HG02840 (cell line): ENCODE results near the gene DYNLT1.
"Not testable (repeated sequence)": the region's sequence is repeated elsewhere in the genome, so short reads cannot be mapped to it uniquely, and the experiment has no call there.

Experiments used
- ATAC-seq: cut with Tn5 transposase; IDR thresholded peaks from one replicate; pipeline ENCODE4 v1.9.1; 2021; ENCODE audit warnings: mild to moderate bottlenecking, moderate library complexity, moderate number of reproducible peaks; ENCODE audit not compliant: unreplicated experiment, low FRiP score

The DYNLT1 gene

DNA sequence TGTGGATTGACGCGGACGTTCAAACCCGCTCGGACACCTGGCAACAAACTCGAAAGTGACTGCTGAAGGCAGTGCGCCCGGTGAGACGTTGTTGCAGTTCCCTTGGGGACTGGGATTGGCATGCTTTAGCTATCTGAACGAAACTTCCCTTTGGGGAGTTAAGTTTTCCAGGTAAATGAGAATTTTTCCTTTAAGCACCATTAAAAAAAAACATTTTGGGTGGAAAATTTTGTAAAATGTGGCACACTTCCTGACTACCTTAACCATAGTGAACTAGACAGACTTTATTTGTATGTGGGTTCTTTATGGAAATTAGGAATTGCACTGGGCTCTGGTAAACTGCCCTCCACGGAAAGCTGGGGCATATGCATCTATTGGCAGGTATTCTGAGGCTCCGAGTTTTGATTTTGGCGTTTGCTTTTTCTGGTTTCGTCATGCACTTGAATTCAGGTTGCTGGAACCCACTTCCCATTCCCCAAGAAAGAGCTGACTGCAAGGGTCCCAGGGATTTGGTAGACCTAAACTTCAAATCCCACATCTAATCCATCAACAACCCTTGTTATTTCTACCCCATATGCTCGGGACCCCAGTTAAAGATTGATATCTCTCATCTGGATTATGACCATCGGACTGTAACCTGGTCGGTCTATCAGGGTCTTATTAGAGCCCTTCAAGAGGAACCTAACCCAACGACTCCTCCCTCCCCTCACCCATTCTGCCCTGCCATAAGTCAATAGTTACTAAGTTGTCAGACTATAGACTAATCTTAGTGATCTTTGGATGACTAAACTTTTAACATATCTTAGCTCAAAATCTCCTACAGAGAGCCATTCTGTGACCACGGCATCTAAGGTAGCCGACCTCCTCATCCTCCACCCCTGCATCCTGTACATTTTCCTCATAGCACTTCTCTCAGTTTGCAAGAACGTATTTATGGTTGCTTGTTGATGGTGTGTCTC, 800 bp upstream of the DYNLT1 start:
- ATAC-seq, result no peak

DNA sequence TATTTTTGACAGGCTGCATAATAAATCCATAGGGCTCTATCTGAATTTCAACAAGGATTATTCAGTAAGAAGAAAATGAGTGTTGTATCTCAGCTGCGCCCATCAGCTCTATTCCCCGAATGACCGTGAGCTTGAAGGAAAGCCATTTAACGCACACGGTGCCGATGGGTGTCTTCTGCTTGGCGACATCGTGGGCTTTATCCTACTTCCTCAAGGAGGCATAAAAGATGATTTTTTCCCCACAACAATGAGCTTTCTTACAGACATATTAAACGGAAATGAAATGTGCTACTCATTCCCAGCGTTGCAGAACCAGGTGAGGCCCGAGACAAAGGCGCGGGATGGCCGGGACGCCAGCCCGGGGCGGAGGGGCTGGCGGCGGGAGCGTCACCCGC, 710 bp downstream of the DYNLT1 start:
- no peak for ATAC-seq

DNA sequence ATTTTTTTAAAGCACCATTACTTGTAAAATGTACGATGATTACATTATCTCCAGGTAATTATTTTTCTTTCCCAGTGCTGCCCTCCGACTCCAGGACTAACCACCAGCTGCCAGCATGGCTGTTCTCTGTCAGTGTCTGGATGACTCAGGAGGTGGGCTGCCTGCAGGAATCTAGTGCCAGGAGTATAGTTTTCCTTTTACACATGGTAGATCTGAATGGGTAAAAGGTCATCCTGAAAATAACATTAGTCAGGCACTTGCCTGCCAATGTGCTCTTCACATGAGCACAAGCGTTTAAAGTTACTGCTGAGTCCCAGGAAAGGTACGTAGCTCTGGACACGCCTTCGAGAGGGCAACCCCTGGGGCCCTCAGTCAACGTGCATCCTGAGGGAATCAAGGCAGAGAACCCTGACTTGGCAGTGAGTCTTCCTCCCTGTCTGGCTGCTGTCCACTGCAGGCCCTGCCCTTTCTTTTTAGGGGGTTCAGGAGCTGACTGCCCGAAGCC, 2.4 kb downstream of the DYNLT1 start:
- no peak for ATAC-seq

DNA sequence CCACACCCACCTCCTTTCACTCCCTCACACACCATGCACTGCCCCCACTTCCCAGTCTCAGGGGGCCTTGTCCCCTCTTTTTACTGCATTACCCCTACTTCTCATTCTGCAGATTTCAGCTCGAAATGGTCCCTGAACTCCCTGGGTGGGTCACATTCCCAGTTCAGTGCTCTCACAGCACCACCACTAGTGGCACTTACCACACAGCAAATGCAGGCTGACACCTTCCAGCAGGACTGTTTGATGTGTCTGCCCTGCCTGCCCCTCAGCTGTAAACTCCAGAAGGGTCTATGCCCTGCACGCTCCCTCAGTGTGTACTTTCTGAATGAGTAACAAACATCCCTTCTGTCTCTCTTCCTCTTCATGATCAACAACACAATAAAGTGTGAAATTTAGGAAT, 4.0 kb downstream of the DYNLT1 start:
- ATAC-seq, result no peak

DNA sequence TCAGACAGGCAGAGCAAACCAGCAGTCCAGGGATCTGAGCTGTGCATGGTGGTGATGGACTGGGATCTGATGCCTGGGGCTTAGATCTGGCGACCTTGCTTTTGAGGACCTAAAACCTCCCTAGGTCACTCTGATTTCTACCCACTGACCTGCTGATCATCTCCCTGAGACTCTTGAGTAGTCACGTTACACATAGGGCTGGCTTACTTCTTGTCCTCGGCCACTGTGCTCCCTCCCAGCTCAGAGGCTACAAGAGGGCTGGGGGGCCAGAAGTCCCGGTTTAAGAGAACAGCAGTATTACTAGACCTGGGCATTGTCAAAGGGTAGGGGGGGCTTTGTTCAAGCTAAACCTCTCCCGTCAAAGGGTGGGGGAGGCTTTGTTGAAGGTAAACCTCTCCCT, 5.5 kb downstream of the DYNLT1 start:
- no peak for ATAC-seq

DNA sequence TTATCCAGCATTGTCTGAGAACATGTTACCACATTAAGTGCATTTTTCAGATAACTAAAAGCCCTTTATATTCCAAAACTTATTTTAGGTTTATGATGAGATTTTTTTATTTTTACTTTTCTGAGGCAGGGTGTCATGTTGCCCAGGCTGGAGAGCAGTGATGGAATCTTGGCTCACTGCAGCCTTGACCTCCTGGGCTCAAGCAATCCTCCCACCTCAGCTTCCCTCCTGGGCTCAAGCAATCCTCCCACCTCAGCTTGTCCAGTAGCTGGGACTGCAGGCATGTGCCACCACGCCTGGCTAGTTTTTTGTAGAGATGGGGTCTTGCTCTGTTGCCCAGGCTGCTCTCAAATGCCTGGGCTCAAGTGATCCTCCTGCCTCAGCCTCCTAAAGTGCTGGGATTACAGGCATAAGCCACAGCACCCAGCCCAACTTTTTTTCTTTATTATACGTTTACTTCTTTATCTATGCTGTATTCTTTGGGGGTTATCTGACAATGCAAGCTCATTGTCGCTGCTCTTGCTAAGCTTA, 6.2 kb downstream of the DYNLT1 start:
- no peak for ATAC-seq

DNA sequence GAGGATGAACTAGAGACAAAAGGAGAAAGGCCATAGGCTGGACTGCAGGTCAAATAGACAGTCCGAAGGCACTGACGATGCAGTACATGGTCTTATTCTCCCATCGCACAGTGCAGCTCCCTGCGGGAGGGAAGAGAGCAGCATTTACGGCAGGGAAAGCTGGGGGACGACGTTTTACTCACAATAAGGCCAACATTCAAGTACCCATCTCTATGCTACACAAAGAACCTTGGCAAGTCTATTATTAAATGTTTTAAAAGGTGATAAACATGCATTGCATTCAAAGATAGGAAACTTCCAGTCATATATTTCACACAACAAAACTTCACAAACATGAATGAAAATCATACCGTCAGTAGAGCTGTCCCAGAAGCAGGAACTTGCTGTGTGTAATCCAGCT, 7.8 kb downstream of the DYNLT1 start:
- no peak for ATAC-seq

DNA sequence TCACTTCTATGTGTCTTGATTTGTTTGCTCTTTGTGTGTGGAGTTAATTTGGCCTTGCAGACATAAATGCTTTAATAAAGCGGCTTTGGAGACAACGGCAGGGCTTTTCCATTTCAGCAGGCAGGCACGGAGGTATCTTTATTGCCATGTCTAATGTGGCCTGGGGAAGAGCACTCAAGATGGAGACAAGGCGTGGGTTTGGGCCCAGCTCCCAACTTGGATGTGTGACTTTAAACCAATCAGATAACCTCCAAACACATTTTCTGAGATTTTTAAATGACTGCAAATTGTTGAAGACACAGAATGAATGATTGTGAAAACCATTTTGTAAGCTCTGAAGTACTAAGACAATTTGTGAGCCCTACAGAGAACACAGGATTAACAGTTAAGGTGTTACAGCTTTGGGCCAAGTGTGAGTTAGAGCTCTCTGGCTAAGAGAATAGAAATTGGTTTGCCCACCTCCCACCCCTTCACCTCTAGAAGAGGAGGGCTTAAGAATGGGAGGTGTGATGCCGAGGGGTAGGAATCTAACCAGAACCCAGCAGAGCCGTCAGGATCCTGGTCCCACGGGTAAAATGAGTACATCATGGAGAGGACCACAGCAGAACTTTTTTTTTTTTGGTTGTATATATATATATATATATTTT, 9.0 kb downstream of the DYNLT1 start:
- no peak for ATAC-seq

DNA sequence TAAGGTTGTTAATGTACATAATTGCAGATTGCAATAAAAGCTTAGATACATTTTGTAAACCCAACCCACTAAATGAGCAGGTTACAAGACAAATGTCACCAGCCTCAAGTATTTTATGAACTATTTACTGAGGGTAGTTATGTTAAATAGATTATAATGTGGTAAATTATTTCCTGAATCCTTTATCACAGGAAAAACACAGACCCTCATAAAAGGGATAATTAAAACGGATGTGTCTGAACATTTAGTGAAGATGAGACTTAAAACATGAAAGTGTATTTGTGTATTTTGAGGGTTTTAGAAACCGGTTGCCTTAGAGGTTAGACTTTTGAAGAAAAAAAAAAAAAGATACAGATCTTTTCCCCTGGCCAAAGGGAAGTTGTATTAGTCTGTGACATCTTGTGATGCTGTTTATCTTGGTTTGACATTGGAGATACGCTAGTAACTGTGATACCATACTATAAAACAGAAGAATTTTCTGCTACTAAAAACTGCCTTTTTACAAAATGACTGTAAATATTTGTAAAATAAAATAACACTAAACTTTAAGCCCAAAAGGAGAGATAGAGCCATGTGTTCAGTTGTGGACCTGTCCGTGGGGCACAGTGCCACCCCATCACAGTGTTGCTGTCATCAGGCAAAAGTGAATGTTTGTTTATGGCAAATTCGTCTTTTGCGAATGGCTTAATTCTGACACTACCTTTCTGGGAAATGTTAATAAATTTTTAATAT, 9.7 kb downstream of the DYNLT1 start:
- no peak for ATAC-seq

DNA sequence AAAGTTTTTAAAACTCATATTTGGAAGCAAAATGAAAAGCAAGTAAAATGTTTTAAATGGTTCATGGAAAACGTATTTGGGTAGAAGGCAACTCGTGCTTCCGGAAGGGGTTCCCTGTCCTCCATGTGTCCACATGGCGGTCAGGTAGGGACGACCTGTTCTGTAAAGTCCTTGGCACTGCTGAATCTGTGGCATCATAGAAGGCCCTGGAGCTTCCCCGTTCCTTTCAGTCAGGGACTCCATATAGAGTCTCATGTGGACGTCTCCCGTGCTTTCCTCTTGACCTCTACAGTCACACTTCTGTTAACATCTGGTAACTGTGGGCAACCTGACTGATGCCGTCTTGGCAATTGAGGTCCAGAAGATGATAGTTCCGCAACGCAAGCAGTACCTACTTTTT, 11.4 kb downstream of the DYNLT1 start:
- no peak for ATAC-seq

DNA sequence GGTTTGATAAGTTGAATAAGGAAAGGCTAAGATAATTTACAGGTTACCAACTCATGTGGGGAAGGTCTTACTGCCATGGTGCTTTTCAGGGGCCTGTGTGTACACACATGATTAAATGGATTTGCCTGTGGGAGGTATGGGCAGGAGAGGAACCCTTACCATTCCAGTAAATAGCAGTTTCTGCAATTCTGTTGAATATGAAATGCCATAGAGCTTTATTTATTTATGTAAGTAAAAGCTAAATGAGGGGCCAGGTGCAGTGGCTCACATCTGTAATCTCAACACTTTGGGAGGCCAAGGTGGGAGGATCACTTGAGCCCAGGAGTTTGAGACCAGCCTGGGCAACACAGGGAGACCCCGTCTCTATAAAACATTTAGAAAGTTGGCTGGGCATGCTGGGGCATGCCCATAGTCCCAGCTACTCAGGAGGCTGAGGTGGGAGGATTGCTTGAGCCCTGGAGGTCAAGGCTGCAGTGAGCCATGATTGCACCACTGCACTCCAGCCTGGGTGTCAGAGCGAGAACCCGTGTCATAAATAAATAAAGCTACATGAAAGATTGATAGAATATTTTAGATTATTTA, 11.9 kb downstream of the DYNLT1 start:
- not testable (repeated sequence) for ATAC-seq

DNA sequence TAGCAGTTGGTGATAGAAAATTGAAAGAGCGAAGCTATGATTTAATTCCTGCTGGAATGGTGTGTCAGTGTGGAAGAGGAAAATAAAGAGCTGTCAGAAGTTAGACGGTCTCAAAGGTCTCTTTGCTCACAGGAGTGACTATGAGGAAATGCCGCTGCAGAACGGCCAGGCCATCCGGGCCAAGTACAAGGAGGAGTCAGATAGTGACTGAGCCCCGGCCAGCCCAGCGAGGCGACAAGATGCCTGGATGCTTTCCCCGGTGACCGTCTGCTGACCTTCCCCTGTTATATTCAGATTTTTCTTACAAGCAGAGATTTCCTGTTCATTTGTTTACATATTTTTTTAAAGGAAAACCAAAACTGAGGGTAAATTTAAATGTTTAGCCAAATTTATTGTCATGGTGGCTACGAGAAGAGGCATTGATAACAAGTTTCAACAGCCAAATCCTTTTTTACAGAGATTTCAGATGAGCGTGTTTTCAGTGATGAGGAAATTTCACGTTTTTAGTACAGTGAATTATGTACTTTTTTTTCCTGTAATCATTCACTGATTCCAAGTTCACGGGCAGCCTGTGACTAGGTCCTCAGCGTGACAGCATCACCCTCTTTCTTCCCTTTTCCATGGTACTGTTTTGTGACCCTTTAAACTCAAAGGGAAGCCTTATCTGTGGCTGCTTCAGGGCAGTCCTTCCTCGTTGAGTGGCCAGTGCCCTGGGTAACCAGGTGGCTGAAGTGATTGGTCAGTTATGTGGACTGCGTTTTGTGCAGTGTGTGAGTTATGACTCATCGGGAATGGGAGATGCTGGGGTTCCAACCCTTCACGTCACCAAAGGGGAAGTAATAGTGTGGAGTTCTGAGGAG, 12.6 kb downstream of the DYNLT1 start:
- no peak for ATAC-seq

DNA sequence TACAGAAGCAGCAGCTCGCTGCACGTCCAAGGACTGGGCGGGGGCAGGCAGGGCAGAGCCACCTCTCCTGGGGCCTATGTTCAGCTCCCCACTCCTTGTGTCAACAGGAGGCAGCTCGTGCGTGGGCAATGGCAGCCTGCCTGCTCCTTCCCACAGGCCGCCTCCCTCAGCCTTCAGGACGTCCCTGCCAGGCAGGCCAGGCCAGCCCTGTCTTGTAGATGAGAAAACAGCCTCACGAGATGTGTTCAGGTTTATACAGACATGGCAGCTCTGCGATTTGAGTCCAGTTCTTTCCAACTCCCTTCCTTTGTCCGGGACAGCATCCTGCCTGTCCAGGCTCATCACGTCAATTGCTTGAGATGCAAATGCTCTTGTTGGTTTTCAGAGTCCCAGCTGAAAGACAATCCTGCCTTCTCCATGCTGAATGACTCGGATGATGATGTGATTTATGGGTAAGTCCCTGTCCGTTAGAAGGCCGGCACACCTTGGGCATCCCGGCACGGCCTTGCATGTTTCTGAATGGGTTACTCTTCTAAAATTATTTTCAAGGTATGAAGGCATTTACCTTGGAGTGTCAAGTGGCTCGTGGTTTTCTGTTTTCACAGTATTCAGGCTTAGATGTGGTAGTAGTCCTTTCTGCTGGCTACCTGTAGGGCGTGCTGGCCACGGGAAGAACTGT, 13.5 kb downstream of the DYNLT1 start:
- no peak for ATAC-seq

DNA sequence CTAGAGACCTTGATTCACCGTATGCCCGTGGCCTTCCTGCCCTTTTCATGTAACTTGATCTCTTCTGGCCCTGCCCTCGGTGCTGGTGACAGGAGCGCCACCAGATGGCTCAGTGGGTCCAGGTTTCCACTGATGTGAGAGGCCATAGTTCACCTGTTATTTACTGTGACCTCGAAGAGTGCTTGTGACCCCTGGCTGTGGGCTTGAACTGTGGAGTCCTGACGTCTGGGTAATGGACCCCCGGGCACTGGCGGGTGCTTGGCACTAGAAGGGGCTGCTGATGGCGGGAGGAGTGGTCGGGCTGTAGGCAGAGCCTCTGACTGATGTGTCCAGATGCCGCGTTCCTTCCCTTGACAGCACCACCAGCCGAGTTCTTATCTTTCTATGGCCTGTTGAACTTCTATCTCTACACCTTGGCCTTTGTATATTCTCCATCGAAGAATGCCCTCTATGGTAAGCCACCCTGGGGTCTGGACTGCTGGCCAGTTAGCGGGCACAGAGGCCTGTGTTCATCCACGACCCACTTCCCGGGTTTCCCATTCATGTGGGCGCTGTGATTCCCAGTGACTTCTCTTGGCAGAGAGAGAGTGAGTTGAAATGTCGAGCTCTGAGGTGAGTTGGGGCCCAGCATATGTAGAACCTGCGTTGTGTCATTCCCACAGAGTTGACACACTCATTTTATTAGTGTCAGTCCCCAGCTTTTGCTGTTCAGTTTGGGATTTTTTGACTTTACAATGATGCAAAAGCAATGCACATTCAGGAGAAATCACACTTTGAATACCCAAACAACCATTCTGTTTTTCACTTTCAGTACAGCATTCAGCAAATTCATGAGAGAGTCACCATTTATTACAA, 14.9 kb downstream of the DYNLT1 start:
- ATAC-seq, result no peak

DNA sequence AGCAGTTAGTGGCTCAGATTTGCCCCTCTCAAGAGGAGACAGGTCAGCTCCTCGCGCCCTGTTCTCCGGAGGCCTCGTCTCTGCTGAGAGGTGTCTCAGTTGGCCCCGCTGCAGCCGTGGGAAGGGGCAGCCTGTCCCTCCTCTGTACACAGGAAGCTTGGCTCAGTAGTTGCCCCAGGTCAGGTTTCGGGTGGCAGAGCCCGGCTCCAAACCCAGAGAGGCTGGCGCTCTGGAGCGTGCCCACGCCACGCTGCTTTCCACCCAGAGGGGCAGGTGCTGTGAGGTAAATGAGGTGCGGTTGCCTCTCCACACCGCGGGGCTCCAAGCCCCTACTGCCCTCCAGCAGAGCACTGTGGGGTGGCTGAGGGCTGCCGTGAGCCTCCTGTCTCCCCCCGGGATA, 16.0 kb downstream of the DYNLT1 start:
- no peak for ATAC-seq

DNA sequence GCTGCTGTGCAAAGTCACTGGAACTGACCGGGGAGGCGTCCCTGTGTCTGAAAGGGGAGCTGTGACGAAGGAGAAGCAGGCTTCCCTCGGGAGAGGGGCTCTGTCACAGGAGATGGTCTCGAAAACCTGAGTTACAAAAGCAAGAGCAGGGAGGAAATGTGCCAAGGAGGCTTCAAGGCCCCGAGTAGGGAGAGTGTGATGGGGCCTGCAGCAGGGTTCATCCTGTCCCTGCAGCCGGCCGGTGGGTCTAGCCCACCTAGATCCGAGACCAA, 16.7 kb downstream of the DYNLT1 start:
- no peak for ATAC-seq

DNA sequence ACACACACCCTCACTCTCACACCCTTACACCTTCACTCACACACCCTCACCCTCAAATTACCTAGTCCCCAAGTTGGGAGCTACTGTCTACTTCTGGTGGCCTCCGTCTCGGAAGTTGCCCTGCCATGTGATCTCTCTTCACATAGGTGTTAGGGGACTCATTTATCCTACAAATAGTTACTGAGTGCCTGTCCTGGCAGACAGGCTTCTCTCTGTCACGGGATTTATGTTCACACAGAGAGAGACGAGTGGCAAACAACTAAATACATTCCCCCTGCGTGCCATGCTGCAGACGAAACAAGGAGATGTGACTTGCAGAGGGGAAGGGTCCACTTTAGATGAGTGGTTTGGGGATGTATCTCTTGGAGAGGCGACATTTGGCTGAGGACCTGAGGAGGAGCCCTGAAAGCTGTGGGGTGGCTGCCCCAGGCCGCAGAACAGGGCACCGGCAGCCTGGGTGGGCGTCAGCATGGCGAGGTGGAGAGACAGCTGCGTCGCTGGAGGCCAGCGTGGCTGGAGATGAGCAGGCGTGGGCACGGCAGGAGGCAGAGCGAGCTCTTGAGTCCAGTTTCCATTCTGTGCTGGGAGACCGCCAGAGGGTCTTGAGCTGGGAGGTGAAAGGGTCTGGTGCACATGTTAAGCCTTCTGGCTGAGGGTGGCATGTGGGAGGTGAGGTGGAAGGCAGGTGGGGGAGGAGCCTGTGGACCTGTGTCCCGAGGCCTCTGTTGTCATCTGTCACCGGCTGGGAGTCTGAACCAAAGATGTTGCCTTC, 17.2 kb downstream of the DYNLT1 start:
- ATAC-seq, result no peak
